ENCODE measurements around the gene KRTAP19-6.

GRCh38 chr21:30502041-30502440, 39.6 kb downstream of the KRTAP19-6 start, which contains the start of gene KRTAP19-5:
- TF ChIP-seq CTCF (conservative IDR thresholded peaks at IDR 0.05; ENCODE audit: low read depth in 2 of 2) (no peak), POLR2AphosphoS5 (IDR thresholded peaks at IDR 0.05; ENCODE audit: low read depth) (no peak)
